HepG2 (cell line): ENCODE measurements around the gene PTPN13. TPM values are rescaled to one million over a fixed set of nuclear protein-coding genes. Genes with fewer than 3 reads are reported as not detected.

Source experiments
- ATM ChIP-seq: fragments of 450-650 bp; IDR thresholded peaks from 2 replicates; pipeline ENCODE4 v1.7.1; 2017; ENCODE audit warnings: mild to moderate bottlenecking, borderline replicate concordance
- CC2D1A ChIP-seq: sonication (generic); formaldehyde crosslinking; IDR thresholded peaks from 2 replicates; pipeline ENCODE4 v1.8.1; 2023; ENCODE audit warnings: mild to moderate bottlenecking, missing genetic modification reagents
- CHD2 ChIP-seq: IDR thresholded peaks from 2 replicates; pipeline ENCODE4 v1.6.1; 2011; ENCODE audit warnings: low read depth, low read length, improper control_type of control experiment
- DMAP1 ChIP-seq: IDR thresholded peaks from 2 replicates; pipeline ENCODE4 v1.6.1; 2016
- ETV5 ChIP-seq: IDR thresholded peaks from 2 replicates; pipeline ENCODE4 v1.6.1; 2018; ENCODE audit warnings: missing biosample characterization, missing genetic modification reagents, inconsistent platforms, borderline replicate concordance
- JUN ChIP-seq: sonication (generic); formaldehyde crosslinking; IDR thresholded peaks from 2 replicates; pipeline ENCODE4 v1.4.0; 2020; ENCODE audit warnings: mild to moderate bottlenecking, missing genetic modification reagents
- KAT2B ChIP-seq: fragments of 150-350 bp; IDR thresholded peaks from 2 replicates; pipeline ENCODE4 v1.6.1; 2014; ENCODE audit warnings: low read depth, low read length, borderline replicate concordance
- MYNN ChIP-seq: sonication (generic); formaldehyde crosslinking; IDR thresholded peaks from 2 replicates; pipeline ENCODE4 v1.4.0; 2020; ENCODE audit warnings: mild to moderate bottlenecking, low read depth, missing genetic modification reagents
- NFYC ChIP-seq: IDR thresholded peaks from 2 replicates; pipeline ENCODE4 v1.6.1; 2016; ENCODE audit warnings: missing genetic modification reagents, missing compliant biosample characterization
- PAX8 ChIP-seq: sonication (generic); formaldehyde crosslinking; IDR thresholded peaks from 2 replicates; pipeline ENCODE4 v1.8.0; 2022; ENCODE audit warnings: mild to moderate bottlenecking, missing genetic modification reagents, borderline replicate concordance
- PPARG ChIP-seq: conservative IDR thresholded peaks from 2 replicates; pipeline ENCODE4 v1.6.1; 2016; ENCODE audit warnings: missing biosample characterization, missing genetic modification reagents
- RBM22 ChIP-seq: fragments of 200-400 bp; formaldehyde crosslinking; optimal IDR thresholded peaks from 2 replicates; pipeline ENCODE3; 2017; ENCODE audit warnings: mild to moderate bottlenecking, low read length, moderate library complexity
- TMF1 ChIP-seq: sonication (generic); formaldehyde crosslinking; IDR thresholded peaks from 2 replicates; pipeline ENCODE4 v1.8.1; 2022; ENCODE audit warnings: low read depth, missing genetic modification reagents
- YEATS4 ChIP-seq: sonication (generic); formaldehyde crosslinking; IDR thresholded peaks from 2 replicates; pipeline ENCODE4 v1.4.0; 2020; ENCODE audit warnings: missing genetic modification reagents, borderline replicate concordance
- ZFP41 ChIP-seq: sonication (generic); formaldehyde crosslinking; IDR thresholded peaks from 2 replicates; pipeline ENCODE4 v1.4.0; 2020; ENCODE audit warnings: mild to moderate bottlenecking, missing genetic modification reagents, borderline replicate concordance
- ZNF232 ChIP-seq: sonication (generic); formaldehyde crosslinking; IDR thresholded peaks from 2 replicates; pipeline ENCODE4 v1.4.0; 2020; ENCODE audit warnings: missing genetic modification reagents, borderline replicate concordance
- ZNF317 ChIP-seq: sonication (generic); formaldehyde crosslinking; IDR thresholded peaks from 2 replicates; pipeline ENCODE4 v1.5.0; 2020; ENCODE audit warnings: mild to moderate bottlenecking, missing genetic modification reagents
- ZNF432 ChIP-seq: sonication (generic); formaldehyde crosslinking; IDR thresholded peaks from 2 replicates; pipeline ENCODE4 v1.5.0; 2020; ENCODE audit warnings: missing genetic modification reagents, mild to moderate bottlenecking, borderline replicate concordance
- ZNF549 ChIP-seq: sonication (generic); formaldehyde crosslinking; IDR thresholded peaks from 2 replicates; pipeline ENCODE4 v1.5.0; 2020; ENCODE audit warnings: missing genetic modification reagents
- ZNF709 ChIP-seq: sonication (generic); formaldehyde crosslinking; IDR thresholded peaks from 2 replicates; pipeline ENCODE4 v1.5.0; 2020; ENCODE audit warnings: mild to moderate bottlenecking, missing genetic modification reagents
- ZNF790 ChIP-seq: sonication (generic); formaldehyde crosslinking; IDR thresholded peaks from 2 replicates; pipeline ENCODE4 v1.8.0; 2022; ENCODE audit warnings: missing genetic modification reagents, mild to moderate bottlenecking, borderline replicate concordance
- ZZZ3 ChIP-seq: sonication (generic); formaldehyde crosslinking; IDR thresholded peaks from 2 replicates; pipeline ENCODE4 v1.4.0; 2020; ENCODE audit warnings: missing genetic modification reagents, mild to moderate bottlenecking, borderline replicate concordance
- polyA plus RNA-seq, 8 experiments: library from polyadenylated mRNA; depleted of rRNA in 3 of 8; stranded (reverse) in 7 of 8; unstranded in 1 of 8; fragments of >200 nt; fragmentation: Illumina TruSeq in 4 of 8; extraction: Trizol in 4 of 8; gene quantifications; 2 replicates each; pipeline versions ENCODE4 v1.2.1 to v1.2.3, GENCODE V29; 2011 to 2016; ENCODE audit warnings: low read depth in 4 of 8, missing spikeins in 1 of 8, mixed read lengths in 1 of 8; ENCODE audit not compliant: insufficient read depth in 1 of 8
- total RNA-seq, 5 experiments: library from RNA; depleted of rRNA; stranded (reverse); fragments of >200 nt; fragmentation: Illumina TruSeq; extraction: Trizol; gene quantifications; 2 replicates each; pipeline ENCODE4 v1.2.3, GENCODE V29; 2016; ENCODE audit warnings: low read depth in 1 of 5
- TF ChIP-seq, protein P1 (sequence below): IDR thresholded peaks from 2 replicates; pipeline ENCODE4 v1.6.1; 2016; ENCODE audit warnings: missing biosample characterization, missing genetic modification reagents, low read depth
- TF ChIP-seq, protein P2 (sequence below): sonication (generic); formaldehyde crosslinking; IDR thresholded peaks from 2 replicates; pipeline ENCODE4 v1.4.0; 2020; ENCODE audit warnings: missing genetic modification reagents
- TF ChIP-seq, protein P3 (sequence below): IDR thresholded peaks from 2 replicates; pipeline ENCODE4 v1.6.1; 2016; ENCODE audit warnings: missing genetic modification reagents, missing compliant biosample characterization

PTPN13 gene
- total and polyA plus RNA-seq, 2 of the 13 experiments (the other 11 are each of a cell fraction or from before 2014, with no cell fraction given): not detected

DNA sequence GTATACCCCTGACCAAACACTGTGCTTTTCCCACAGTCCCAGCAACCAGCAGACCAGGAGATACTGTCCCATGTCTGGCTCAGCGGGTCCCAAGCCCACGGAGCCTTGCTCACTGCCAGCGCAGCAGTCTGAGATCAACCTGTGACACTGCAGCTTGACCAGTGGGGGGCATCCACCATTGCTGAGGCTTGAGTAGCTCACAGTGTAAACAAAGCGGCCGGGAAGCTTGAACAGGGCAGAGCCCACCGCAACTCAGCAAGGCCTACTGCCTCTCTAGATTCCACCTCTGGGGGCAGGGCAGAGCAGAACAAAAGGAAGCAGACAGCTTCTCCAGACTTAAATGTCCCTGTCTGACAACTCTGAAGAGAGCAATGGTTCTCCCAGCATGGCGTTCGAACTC lies 197.0 kb downstream of the PTPN13 start (continued):
- no peak for TF ChIP-seq NFYC
- peak; percentile 48; the same call in 1 of the 2 replicates for TF ChIP-seq YEATS4 (CRISPR knock-in tag)
- TF ChIP-seq, protein P1, sequence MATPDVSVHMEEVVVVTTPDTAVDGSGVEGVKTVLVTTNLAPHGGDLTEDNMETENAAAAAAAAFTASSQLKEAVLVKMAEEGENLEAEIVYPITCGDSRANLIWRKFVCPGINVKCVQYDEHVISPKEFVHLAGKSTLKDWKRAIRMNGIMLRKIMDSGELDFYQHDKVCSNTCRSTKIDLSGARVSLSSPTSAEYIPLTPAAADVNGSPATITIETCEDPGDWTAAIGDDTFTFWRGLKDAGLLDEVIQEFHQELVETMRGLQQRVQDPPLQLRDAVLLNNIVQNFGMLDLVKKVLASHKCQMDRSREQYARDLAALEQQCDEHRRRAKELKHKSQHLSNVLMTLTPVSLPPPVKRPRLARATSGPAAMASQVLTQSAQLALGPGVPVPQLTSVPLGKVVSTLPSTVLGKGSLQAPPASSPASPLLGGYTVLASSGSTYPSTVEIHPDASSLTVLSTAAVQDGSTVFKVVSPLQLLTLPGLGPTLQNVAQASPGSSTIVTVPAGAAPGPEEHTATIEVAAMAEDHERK (CRISPR knock-in tag): no peak
- no peak for TF ChIP-seq CC2D1A
- TF ChIP-seq PPARG (CRISPR knock-in tag): no peak
- TF ChIP-seq ZZZ3 (CRISPR knock-in tag): no peak
- TF ChIP-seq ZNF317: no peak
- no peak for TF ChIP-seq ZNF549
- TF ChIP-seq JUN (CRISPR knock-in tag): no peak
- TF ChIP-seq ZNF709 (CRISPR knock-in tag): no peak
- TF ChIP-seq TMF1: no peak
- TF ChIP-seq MYNN (CRISPR knock-in tag): no peak
- TF ChIP-seq, protein P2, sequence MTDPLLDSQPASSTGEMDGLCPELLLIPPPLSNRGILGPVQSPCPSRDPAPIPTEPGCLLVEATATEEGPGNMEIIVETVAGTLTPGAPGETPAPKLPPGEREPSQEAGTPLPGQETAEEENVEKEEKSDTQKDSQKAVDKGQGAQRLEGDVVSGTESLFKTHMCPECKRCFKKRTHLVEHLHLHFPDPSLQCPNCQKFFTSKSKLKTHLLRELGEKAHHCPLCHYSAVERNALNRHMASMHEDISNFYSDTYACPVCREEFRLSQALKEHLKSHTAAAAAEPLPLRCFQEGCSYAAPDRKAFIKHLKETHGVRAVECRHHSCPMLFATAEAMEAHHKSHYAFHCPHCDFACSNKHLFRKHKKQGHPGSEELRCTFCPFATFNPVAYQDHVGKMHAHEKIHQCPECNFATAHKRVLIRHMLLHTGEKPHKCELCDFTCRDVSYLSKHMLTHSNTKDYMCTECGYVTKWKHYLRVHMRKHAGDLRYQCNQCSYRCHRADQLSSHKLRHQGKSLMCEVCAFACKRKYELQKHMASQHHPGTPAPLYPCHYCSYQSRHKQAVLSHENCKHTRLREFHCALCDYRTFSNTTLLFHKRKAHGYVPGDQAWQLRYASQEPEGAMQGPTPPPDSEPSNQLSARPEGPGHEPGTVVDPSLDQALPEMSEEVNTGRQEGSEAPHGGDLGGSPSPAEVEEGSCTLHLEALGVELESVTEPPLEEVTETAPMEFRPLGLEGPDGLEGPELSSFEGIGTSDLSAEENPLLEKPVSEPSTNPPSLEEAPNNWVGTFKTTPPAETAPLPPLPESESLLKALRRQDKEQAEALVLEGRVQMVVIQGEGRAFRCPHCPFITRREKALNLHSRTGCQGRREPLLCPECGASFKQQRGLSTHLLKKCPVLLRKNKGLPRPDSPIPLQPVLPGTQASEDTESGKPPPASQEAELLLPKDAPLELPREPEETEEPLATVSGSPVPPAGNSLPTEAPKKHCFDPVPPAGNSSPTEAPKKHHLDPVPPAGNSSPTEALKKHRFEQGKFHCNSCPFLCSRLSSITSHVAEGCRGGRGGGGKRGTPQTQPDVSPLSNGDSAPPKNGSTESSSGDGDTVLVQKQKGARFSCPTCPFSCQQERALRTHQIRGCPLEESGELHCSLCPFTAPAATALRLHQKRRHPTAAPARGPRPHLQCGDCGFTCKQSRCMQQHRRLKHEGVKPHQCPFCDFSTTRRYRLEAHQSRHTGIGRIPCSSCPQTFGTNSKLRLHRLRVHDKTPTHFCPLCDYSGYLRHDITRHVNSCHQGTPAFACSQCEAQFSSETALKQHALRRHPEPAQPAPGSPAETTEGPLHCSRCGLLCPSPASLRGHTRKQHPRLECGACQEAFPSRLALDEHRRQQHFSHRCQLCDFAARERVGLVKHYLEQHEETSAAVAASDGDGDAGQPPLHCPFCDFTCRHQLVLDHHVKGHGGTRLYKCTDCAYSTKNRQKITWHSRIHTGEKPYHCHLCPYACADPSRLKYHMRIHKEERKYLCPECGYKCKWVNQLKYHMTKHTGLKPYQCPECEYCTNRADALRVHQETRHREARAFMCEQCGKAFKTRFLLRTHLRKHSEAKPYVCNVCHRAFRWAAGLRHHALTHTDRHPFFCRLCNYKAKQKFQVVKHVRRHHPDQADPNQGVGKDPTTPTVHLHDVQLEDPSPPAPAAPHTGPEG (CRISPR knock-in tag): peak; percentile 40; the same call in 1 of the 2 replicates
- no peak for TF ChIP-seq DMAP1 (CRISPR knock-in tag)
- no peak for TF ChIP-seq ZNF790 (CRISPR knock-in tag)
- TF ChIP-seq ZNF432 (CRISPR knock-in tag): no peak
- no peak for TF ChIP-seq ZFP41 (CRISPR knock-in tag)
- TF ChIP-seq, protein P3, sequence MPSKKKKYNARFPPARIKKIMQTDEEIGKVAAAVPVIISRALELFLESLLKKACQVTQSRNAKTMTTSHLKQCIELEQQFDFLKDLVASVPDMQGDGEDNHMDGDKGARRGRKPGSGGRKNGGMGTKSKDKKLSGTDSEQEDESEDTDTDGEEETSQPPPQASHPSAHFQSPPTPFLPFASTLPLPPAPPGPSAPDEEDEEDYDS (CRISPR knock-in tag): no peak
- TF ChIP-seq CHD2: no peak
- TF ChIP-seq ZNF232: 0 out of 2 replicates have a peak, but pooled peaks have one; percentile 33
- no peak for TF ChIP-seq PAX8 (CRISPR knock-in tag)
- TF ChIP-seq ETV5 (CRISPR knock-in tag): no peak
- TF ChIP-seq KAT2B: no peak
- no peak for TF ChIP-seq RBM22
- TF ChIP-seq ATM: no peak
